ENCODE results near the gene EVX1. TPM values are rescaled to one million over a fixed set of nuclear protein-coding genes. Genes with fewer than 3 reads are reported as not detected.

EVX1 gene
- total RNA-seq (ENCODE audit: unreplicated experiment) = 0.51 TPM
- long read RNA-seq, partial matches to known transcripts = 0 of 1 reads
- long read RNA-seq, other reads (novel, unspliced or antisense) = 1 of 1 reads

GRCh38 chr7:27242555-27243339 lies at the start of gene EVX1:
TSS of gene EVX1 (plus strand) at chr7:27242802. CDS start at chr7:27243031, 229 bp downstream.
- Mint-ChIP-seq H3K4me3 (ENCODE audit: unreplicated experiment) (peak within 1 kb of the TSS; percentile 68), H3K4me1 (ENCODE audit: unreplicated experiment) (peaks cover 13% of the 10 kb centered on the region)
- no peak for TF ChIP-seq CTCF (IDR thresholded peaks at IDR 0.05; ENCODE audit: unreplicated experiment)

GRCh38 chr7:27193335-27194001 lies 49.1 kb upstream of the EVX1 start:
- TF ChIP-seq CTCF (IDR thresholded peaks at IDR 0.05; ENCODE audit: unreplicated experiment) = no peak
- DNase-seq (ENCODE audit: low spot score) = no peak
- Mint-ChIP-seq H3K36me3 (ENCODE audit: low read depth, unreplicated experiment) (peaks cover 6% of the 10 kb centered on the region), H3K27ac (ENCODE audit: unreplicated experiment) (no peak overlapping the region), H3K4me3 (ENCODE audit: unreplicated experiment) (no peak overlapping the region), H3K27me3 (ENCODE audit: unreplicated experiment) (peaks cover 45% of the 10 kb centered on the region), H3K9me3 (ENCODE audit: unreplicated experiment) (no peaks in the 10 kb centered on the region), H3K4me1 (ENCODE audit: unreplicated experiment) (peaks cover 17% of the 10 kb centered on the region)

More at GRCh38 chr7:27242555-27243339, at the start of gene EVX1:
- H3K27ac Mint-ChIP-seq (ENCODE audit: unreplicated experiment) = no peak within 1 kb of the TSS
- peaks cover 4% of the 10 kb centered on the region for H3K9me3 Mint-ChIP-seq (ENCODE audit: unreplicated experiment)
- peaks cover 54% of the 10 kb centered on the region for H3K27me3 Mint-ChIP-seq (ENCODE audit: unreplicated experiment)
- DNase-seq (ENCODE audit: low spot score) = no peak
- peaks cover 3% of the 10 kb centered on the region for H3K36me3 Mint-ChIP-seq (ENCODE audit: low read depth, unreplicated experiment)

GRCh38 chr7:27194002-27194352 lies 48.6 kb upstream of the EVX1 start:
- no peak overlapping the region for H3K4me3 Mint-ChIP-seq (ENCODE audit: unreplicated experiment)
- no peak for TF ChIP-seq CTCF (IDR thresholded peaks at IDR 0.05; ENCODE audit: unreplicated experiment)
- no peaks in the 10 kb centered on the region for H3K9me3 Mint-ChIP-seq (ENCODE audit: unreplicated experiment)
- no peak for DNase-seq (ENCODE audit: low spot score)
- H3K27me3 Mint-ChIP-seq (ENCODE audit: unreplicated experiment) = peaks cover 42% of the 10 kb centered on the region
- no peak overlapping the region for H3K27ac Mint-ChIP-seq (ENCODE audit: unreplicated experiment)
- H3K4me1 Mint-ChIP-seq (ENCODE audit: unreplicated experiment) = peaks cover 17% of the 10 kb centered on the region
- H3K36me3 Mint-ChIP-seq (ENCODE audit: low read depth, unreplicated experiment) = peaks cover 6% of the 10 kb centered on the region

GRCh38 chr7:27194686-27195379 lies 47.8 kb upstream of the EVX1 start:
- peaks cover 42% of the 10 kb centered on the region for H3K27me3 Mint-ChIP-seq (ENCODE audit: unreplicated experiment)
- H3K4me3 Mint-ChIP-seq (ENCODE audit: unreplicated experiment) = no peak overlapping the region
- no peak for TF ChIP-seq CTCF (IDR thresholded peaks at IDR 0.05; ENCODE audit: unreplicated experiment)
- peaks cover 9% of the 10 kb centered on the region for H3K4me1 Mint-ChIP-seq (ENCODE audit: unreplicated experiment)
- DNase-seq (ENCODE audit: low spot score) = no peak
- H3K9me3 Mint-ChIP-seq (ENCODE audit: unreplicated experiment) = no peaks in the 10 kb centered on the region
- peaks cover 6% of the 10 kb centered on the region for H3K36me3 Mint-ChIP-seq (ENCODE audit: low read depth, unreplicated experiment)
- H3K27ac Mint-ChIP-seq (ENCODE audit: unreplicated experiment) = no peak overlapping the region
